ENCODE results near the gene ROBO1. TPM values are rescaled to one million over a fixed set of nuclear protein-coding genes. Genes with fewer than 3 reads are reported as not detected.
"Not testable (repeated sequence)": the region's sequence is repeated elsewhere in the genome, so short reads cannot be mapped to it uniquely, and the experiment has no call there.

ROBO1 gene
- total and polyA plus RNA-seq, 2 of the 8 experiments (the other 6 are each of a cell fraction or from before 2014, with no cell fraction given) = 51.4 to 91.0 TPM

GRCh38 chr3:78751266-78751665 lies 1016.5 kb downstream of the ROBO1 start:
- Histone ChIP-seq H4K8ac (ENCODE audit: extremely low read depth, insufficient read depth, low read length) (no peak overlapping the region), H3K4me3 (ENCODE audit: extremely low read depth in 1 of 4, insufficient read depth in 2 of 4, low read depth in 3 of 4, low read length in 4 of 4) (no peak overlapping the region), H3K9ac (replicated peaks in 1 of 4; ENCODE audit: extremely low read depth in 1 of 4, low read depth in 3 of 4, low read length in 3 of 4) (no peak overlapping the region), H3K14ac (ENCODE audit: insufficient read length) (no peak overlapping the region), H3K56ac (replicated peaks; ENCODE audit: insufficient read length, low read depth, low read length) (no peak overlapping the region), H3K36me3 (ENCODE audit: control insufficient read depth in 2 of 4, insufficient read depth in 4 of 4, low read length in 3 of 4) (no peaks in the 10 kb centered on the region), H4K5ac (ENCODE audit: insufficient read length, low read depth, low read length) (no peak overlapping the region), H2AK5ac (ENCODE audit: low read depth, low read length) (no peak overlapping the region), H2BK15ac (ENCODE audit: low read length) (no peak overlapping the region), H3K27ac (ENCODE audit: low read depth, low read length) (no peak overlapping the region), H3K23ac (ENCODE audit: insufficient read length) (no peak overlapping the region), H3K4ac (replicated peaks; ENCODE audit: insufficient read length, low read depth, low read length) (no peak overlapping the region), H2BK20ac (ENCODE audit: low read length) (no peak overlapping the region), H3K4me1 (replicated peaks in 1 of 4; ENCODE audit: control insufficient read depth in 3 of 4, insufficient read depth in 4 of 4, low read length in 3 of 4) (no peaks in the 10 kb centered on the region; a peak in 1 of 7 replicates), H3K79me2 (ENCODE audit: control insufficient read depth in 1 of 2, insufficient read depth in 2 of 2, low read length in 2 of 2) (peaks cover 0 to 8% of the 10 kb centered on the region in 2 experiments; a peak in 1 of 4 replicates), H3K18ac (ENCODE audit: extremely low read depth, low read length) (no peak overlapping the region), H3K79me1 (ENCODE audit: low read depth, low read length) (no peaks in the 10 kb centered on the region; the same call in 1 of the 2 replicates), H3K27me3 (replicated peaks in 1 of 4; ENCODE audit: control insufficient read depth in 3 of 4, extremely low read depth in 1 of 4, insufficient read depth in 3 of 4, low read length in 3 of 4) (no peaks in the 10 kb centered on the region), H3K4me2 (ENCODE audit: insufficient read depth in 1 of 2, low read depth in 2 of 2, low read length in 2 of 2) (no peak overlapping the region), H2BK12ac (ENCODE audit: low read depth, low read length) (no peak overlapping the region), H2BK5ac (ENCODE audit: low read depth, low read length) (no peak overlapping the region), H2BK120ac (replicated peaks; ENCODE audit: low read depth, low read length) (no peak overlapping the region), H3K23me2 (ENCODE audit: low read depth, low read length) (no peaks in the 10 kb centered on the region), H4K91ac (replicated peaks; ENCODE audit: insufficient read length, low read length) (no peak overlapping the region), H2AFZ (ENCODE audit: low read length) (no peak overlapping the region), H4K20me1 (replicated peaks in 1 of 2; ENCODE audit: control insufficient read depth in 1 of 2, insufficient read depth in 2 of 2, low read length in 2 of 2) (no peaks in the 10 kb centered on the region), H3K9me3 (ENCODE audit: insufficient read depth in 2 of 2, low read depth in 1 of 2, low read length in 1 of 2) (no peaks in the 10 kb centered on the region)
- 83% methylated on average over 1 of the region's 1 CpG; no CpG with 5 or more reads in 1 of the 2 experiments for WGBS, 2 experiments (ENCODE audit: extremely low coverage in 1 of 2, insufficient coverage in 1 of 2, insufficient read length in 1 of 2, insufficient replicate concordance in 2 of 2, low coverage in 1 of 2, low lambda C conversion rate in 2 of 2, missing lambda C conversion rate in 1 of 2)
- FAIRE-seq = no peak
- POLR2A ChIA-PET (ENCODE audit: partially characterized antibody) = no interaction called here
- CTCF ChIA-PET (ENCODE audit: partially characterized antibody) = no interaction called here
- no peak for TF ChIP-seq TAF1 (IDR thresholded peaks at IDR 0.05; ENCODE audit: low read depth, low read length)
- TF ChIP-seq TCF12 (IDR thresholded peaks at IDR 0.05; ENCODE audit: low read depth, low read length) = no peak
- TF ChIP-seq MAFK (IDR thresholded peaks at IDR 0.05; ENCODE audit: low read depth, low read length) = no peak
- no peak for DNase-seq (ENCODE audit: low read depth in 1 of 2, low spot score in 2 of 2)

GRCh38 chr3:78750291-78750690 lies 1017.5 kb downstream of the ROBO1 start:
- POLR2A ChIA-PET (ENCODE audit: partially characterized antibody); H3K18ac ChIP-seq (ENCODE audit: extremely low read depth, low read length); H2BK12ac ChIP-seq (ENCODE audit: low read depth, low read length); H2BK5ac ChIP-seq (ENCODE audit: low read depth, low read length); H3K4me3 ChIP-seq (ENCODE audit: extremely low read depth in 1 of 4, insufficient read depth in 2 of 4, low read depth in 3 of 4, low read length in 4 of 4); H3K4ac ChIP-seq (replicated peaks; ENCODE audit: insufficient read length, low read depth, low read length); H3K14ac ChIP-seq (ENCODE audit: insufficient read length); H3K9me3 ChIP-seq (ENCODE audit: insufficient read depth in 2 of 2, low read depth in 1 of 2, low read length in 1 of 2); H2BK20ac ChIP-seq (ENCODE audit: low read length); H3K9ac ChIP-seq (replicated peaks in 1 of 4; ENCODE audit: extremely low read depth in 1 of 4, low read depth in 3 of 4, low read length in 3 of 4); H4K5ac ChIP-seq (ENCODE audit: insufficient read length, low read depth, low read length); H4K8ac ChIP-seq (ENCODE audit: extremely low read depth, insufficient read depth, low read length); FAIRE-seq; H3K23ac ChIP-seq (ENCODE audit: insufficient read length); H2AFZ ChIP-seq (ENCODE audit: low read length); H2BK120ac ChIP-seq (replicated peaks; ENCODE audit: low read depth, low read length); H3K36me3 ChIP-seq (ENCODE audit: control insufficient read depth in 2 of 4, insufficient read depth in 4 of 4, low read length in 3 of 4); H3K27me3 ChIP-seq (replicated peaks in 1 of 4; ENCODE audit: control insufficient read depth in 3 of 4, extremely low read depth in 1 of 4, insufficient read depth in 3 of 4, low read length in 3 of 4); H3K23me2 ChIP-seq (ENCODE audit: low read depth, low read length); H2AK5ac ChIP-seq (ENCODE audit: low read depth, low read length); H4K20me1 ChIP-seq (replicated peaks in 1 of 2; ENCODE audit: control insufficient read depth in 1 of 2, insufficient read depth in 2 of 2, low read length in 2 of 2); H3K79me2 ChIP-seq (ENCODE audit: control insufficient read depth in 1 of 2, insufficient read depth in 2 of 2, low read length in 2 of 2); DNase-seq (ENCODE audit: low read depth in 1 of 2, low spot score in 2 of 2); CTCF ChIA-PET (ENCODE audit: partially characterized antibody); H2BK15ac ChIP-seq (ENCODE audit: low read length); H3K4me1 ChIP-seq (replicated peaks in 1 of 4; ENCODE audit: control insufficient read depth in 3 of 4, insufficient read depth in 4 of 4, low read length in 3 of 4); H3K27ac ChIP-seq (ENCODE audit: low read depth, low read length); H3K56ac ChIP-seq (replicated peaks; ENCODE audit: insufficient read length, low read depth, low read length); H4K91ac ChIP-seq (replicated peaks; ENCODE audit: insufficient read length, low read length); H3K4me2 ChIP-seq (ENCODE audit: insufficient read depth in 1 of 2, low read depth in 2 of 2, low read length in 2 of 2); H3K79me1 ChIP-seq (ENCODE audit: low read depth, low read length): not testable (repeated sequence)
- WGBS, 2 experiments (ENCODE audit: extremely low coverage in 1 of 2, insufficient coverage in 1 of 2, insufficient read length in 1 of 2, insufficient replicate concordance in 2 of 2, low coverage in 1 of 2, low lambda C conversion rate in 2 of 2, missing lambda C conversion rate in 1 of 2) = 65% methylated on average over 3 of the region's 3 CpGs; no CpG with 5 or more reads in 1 of the 2 experiments
